ENCODE data around the gene COA8.

Gene COA8

GRCh38 chr14:103634156-103634555, 71.4 kb downstream of the COA8 start:
- Histone ChIP-seq H3K36me3 (peaks cover 7% of the 10 kb centered on the region), H3K4me3 (ENCODE audit: low read depth in 1 of 2, low read length in 1 of 2) (no peak overlapping the region), H3K9me3 (no peaks in the 10 kb centered on the region), H3K4me1 (ENCODE audit: control insufficient read depth in 1 of 2, insufficient read depth in 1 of 2, low read depth in 1 of 2, low read length in 1 of 2) (peaks cover 11 to 12% of the 10 kb centered on the region in 2 experiments), H3K27ac (no peak overlapping the region), H3K27me3 (no peaks in the 10 kb centered on the region)
- no peak for TF ChIP-seq CTCF (IDR thresholded peaks at IDR 0.05)

- Histone ChIP-seq H3K27ac (no peak overlapping the region), H3K36me3 (peaks cover 7% of the 10 kb centered on the region), H3K4me3 (ENCODE audit: low read depth in 1 of 2, low read length in 1 of 2) (no peak overlapping the region), H3K9me3 (no peaks in the 10 kb centered on the region), H3K4me1 (ENCODE audit: control insufficient read depth in 1 of 2, insufficient read depth in 1 of 2, low read depth in 1 of 2, low read length in 1 of 2) (no peaks in the 10 kb centered on the region), H3K27me3 (no peaks in the 10 kb centered on the region)
- TF ChIP-seq CTCF (IDR thresholded peaks at IDR 0.05), result no peak
These were observed 75.8 kb downstream of the COA8 start for GRCh38 chr14:103638594-103638993.
